Measurements from ENCODE around the gene HRH3. TPM values are rescaled to one million over a fixed set of nuclear protein-coding genes. Genes with fewer than 3 reads are reported as not detected.

Gene HRH3
- total RNA-seq, 4 donors from 2014 or later = not detected

DNA sequence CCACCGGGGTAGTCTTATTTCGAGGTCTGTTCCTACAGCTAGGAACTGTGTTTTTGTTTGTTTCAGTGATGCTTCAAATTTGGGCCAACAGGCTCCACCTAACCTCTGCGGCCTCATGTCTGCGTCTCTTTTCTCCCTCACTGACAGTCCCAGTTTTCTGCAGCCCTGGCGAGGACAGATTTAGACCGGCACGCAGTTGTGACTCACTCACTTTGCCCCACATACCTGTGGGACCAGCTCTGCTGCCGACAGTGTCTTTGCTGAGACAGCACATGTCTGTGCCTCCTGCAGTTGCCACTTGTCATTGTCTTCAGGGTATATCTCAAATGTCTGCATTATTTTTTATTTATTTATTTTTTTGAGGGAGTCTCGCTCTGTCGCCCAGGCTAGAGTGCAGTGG lies 47.5 kb upstream of the HRH3 start:
- 90 to 93% methylated on average over 8 to 10 of the region's 10 CpGs for WGBS, 2 donors (ENCODE audit: low coverage in 1 of 2)
- intact Hi-C loops (cut with DNase I; ENCODE audit: low total_unique reads) = no loop called here
- TF ChIP-seq POLR2AphosphoS5 (IDR thresholded peaks at IDR 0.05) (no peak), POLR2A (IDR thresholded peaks at IDR 0.05) (no peak), EP300 (IDR thresholded peaks at IDR 0.05; ENCODE audit: low read depth) (no peak)
- TF ChIP-seq, protein P1, sequence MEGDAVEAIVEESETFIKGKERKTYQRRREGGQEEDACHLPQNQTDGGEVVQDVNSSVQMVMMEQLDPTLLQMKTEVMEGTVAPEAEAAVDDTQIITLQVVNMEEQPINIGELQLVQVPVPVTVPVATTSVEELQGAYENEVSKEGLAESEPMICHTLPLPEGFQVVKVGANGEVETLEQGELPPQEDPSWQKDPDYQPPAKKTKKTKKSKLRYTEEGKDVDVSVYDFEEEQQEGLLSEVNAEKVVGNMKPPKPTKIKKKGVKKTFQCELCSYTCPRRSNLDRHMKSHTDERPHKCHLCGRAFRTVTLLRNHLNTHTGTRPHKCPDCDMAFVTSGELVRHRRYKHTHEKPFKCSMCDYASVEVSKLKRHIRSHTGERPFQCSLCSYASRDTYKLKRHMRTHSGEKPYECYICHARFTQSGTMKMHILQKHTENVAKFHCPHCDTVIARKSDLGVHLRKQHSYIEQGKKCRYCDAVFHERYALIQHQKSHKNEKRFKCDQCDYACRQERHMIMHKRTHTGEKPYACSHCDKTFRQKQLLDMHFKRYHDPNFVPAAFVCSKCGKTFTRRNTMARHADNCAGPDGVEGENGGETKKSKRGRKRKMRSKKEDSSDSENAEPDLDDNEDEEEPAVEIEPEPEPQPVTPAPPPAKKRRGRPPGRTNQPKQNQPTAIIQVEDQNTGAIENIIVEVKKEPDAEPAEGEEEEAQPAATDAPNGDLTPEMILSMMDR (IDR thresholded peaks at IDR 0.05) = no peak
- Histone ChIP-seq H3K9me3 (no peaks in the 10 kb centered on the region), H3K4me1 (no peaks in the 10 kb centered on the region), H3K27ac (no peak overlapping the region), H3K27me3 (no peaks in the 10 kb centered on the region), H3K36me3 (peaks cover 0 to 36% (median 11%) of the 10 kb centered on the region in 4 donors), H3K4me3 (no peak overlapping the region)
- no peak for DNase-seq
- in situ Hi-C loops (cut with MboI; ENCODE audit: low pct_ligation_motif_present in 1 of 4, low pct_unique_long_range_greater_than_20kb in 1 of 4, low sequenced_read_pairs in 3 of 4) = no loop called here

GRCh38 chr20:62266851-62267250 lies 46.8 kb upstream of the HRH3 start:
- intact Hi-C loops (cut with DNase I; ENCODE audit: low total_unique reads) (no loop called here), in situ Hi-C loops (cut with MboI; ENCODE audit: low pct_ligation_motif_present in 1 of 4, low pct_unique_long_range_greater_than_20kb in 1 of 4, low sequenced_read_pairs in 3 of 4) (no loop called here)
- TF ChIP-seq POLR2A (IDR thresholded peaks at IDR 0.05) = no peak
- TF ChIP-seq POLR2AphosphoS5 (IDR thresholded peaks at IDR 0.05) = no peak
- TF ChIP-seq, protein P1 (IDR thresholded peaks at IDR 0.05) = no peak
- TF ChIP-seq EP300 (IDR thresholded peaks at IDR 0.05; ENCODE audit: low read depth) = no peak
- no peak overlapping the region for H3K27ac ChIP-seq
- H3K4me1 ChIP-seq = no peaks in the 10 kb centered on the region
- peaks cover 0 to 30% (median 12%) of the 10 kb centered on the region in 4 donors for H3K36me3 ChIP-seq
- no peaks in the 10 kb centered on the region for H3K27me3 ChIP-seq
- H3K9me3 ChIP-seq = no peaks in the 10 kb centered on the region
- H3K4me3 ChIP-seq = no peak overlapping the region
- no peak for DNase-seq
- 95 to 98% methylated on average over 9 to 13 of the region's 13 CpGs for WGBS, 2 donors (ENCODE audit: low coverage in 1 of 2)

DNA sequence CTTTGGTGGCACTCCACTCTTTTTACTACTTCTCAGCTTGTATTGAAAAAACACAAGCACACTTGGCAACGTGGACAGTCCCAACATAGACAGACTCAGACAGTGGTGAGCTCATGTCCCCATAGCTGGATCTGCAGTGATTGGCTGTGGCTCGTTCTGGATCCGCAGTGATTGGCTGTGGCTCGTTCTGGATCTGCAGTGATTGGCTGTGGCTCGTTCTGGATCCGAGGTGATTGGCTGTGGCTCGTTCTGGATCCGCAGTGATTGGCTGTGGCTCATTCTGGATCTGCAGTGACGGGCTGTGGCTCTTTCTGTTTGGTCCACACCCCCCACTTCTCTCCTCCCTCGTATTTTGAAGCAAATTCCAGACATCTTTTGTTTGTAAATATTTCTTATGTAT lies 46.3 kb upstream of the HRH3 start:
- H3K4me3 ChIP-seq = no peak overlapping the region
- 84 to 88% methylated on average over 7 to 10 of the region's 10 CpGs for WGBS, 2 donors (ENCODE audit: low coverage in 1 of 2)
- intact Hi-C loops (cut with DNase I; ENCODE audit: low total_unique reads) (no loop called here), in situ Hi-C loops (cut with MboI; ENCODE audit: low pct_ligation_motif_present in 1 of 4, low pct_unique_long_range_greater_than_20kb in 1 of 4, low sequenced_read_pairs in 3 of 4) (no loop called here)
- no peaks in the 10 kb centered on the region for H3K9me3 ChIP-seq
- no peaks in the 10 kb centered on the region for H3K4me1 ChIP-seq
- H3K27me3 ChIP-seq = no peaks in the 10 kb centered on the region
- H3K36me3 ChIP-seq = peaks cover 0 to 32% (median 14%) of the 10 kb centered on the region in 4 donors
- H3K27ac ChIP-seq = no peak overlapping the region
- TF ChIP-seq POLR2A (IDR thresholded peaks at IDR 0.05) (no peak), POLR2AphosphoS5 (IDR thresholded peaks at IDR 0.05) (no peak), EP300 (IDR thresholded peaks at IDR 0.05; ENCODE audit: low read depth) (no peak)
- TF ChIP-seq, protein P1 (IDR thresholded peaks at IDR 0.05) = no peak
- DNase-seq = no peak

DNA sequence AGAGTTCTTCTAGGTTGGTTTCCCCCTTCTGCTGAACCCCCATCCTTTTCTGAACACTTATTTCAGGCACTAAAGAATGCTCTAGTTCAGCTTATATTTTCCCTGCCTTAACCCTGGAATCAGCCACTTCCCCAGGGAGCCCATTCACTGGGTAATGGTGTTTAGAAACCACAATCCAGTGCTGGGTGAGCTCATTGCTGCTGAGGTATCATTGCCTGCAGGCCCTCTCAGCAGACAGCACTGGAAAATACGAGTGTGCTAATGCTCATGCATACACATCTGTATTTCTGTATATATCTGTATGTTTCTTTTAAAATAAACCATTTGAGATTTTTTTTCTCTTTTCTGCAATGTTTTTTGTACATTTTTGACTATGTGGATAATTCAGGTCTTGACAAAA lies 45.3 kb upstream of the HRH3 start:
- no peaks in the 10 kb centered on the region for H3K4me1 ChIP-seq
- in situ Hi-C loops (cut with MboI; ENCODE audit: low pct_ligation_motif_present in 1 of 4, low pct_unique_long_range_greater_than_20kb in 1 of 4, low sequenced_read_pairs in 3 of 4) = no loop called here
- H3K27ac ChIP-seq = no peak overlapping the region
- TF ChIP-seq, protein P1 (IDR thresholded peaks at IDR 0.05) = no peak
- no peak for TF ChIP-seq POLR2AphosphoS5 (IDR thresholded peaks at IDR 0.05)
- no peak for TF ChIP-seq POLR2A (IDR thresholded peaks at IDR 0.05)
- no peak for TF ChIP-seq EP300 (IDR thresholded peaks at IDR 0.05; ENCODE audit: low read depth)
- DNase-seq = no peak
- no peaks in the 10 kb centered on the region for H3K9me3 ChIP-seq
- no peaks in the 10 kb centered on the region for H3K27me3 ChIP-seq
- WGBS, 2 donors (ENCODE audit: low coverage in 1 of 2) = 100% methylated on average over 1 of the region's 1 CpG
- no peak overlapping the region for H3K4me3 ChIP-seq
- peaks cover 0 to 34% (median 16%) of the 10 kb centered on the region in 4 donors for H3K36me3 ChIP-seq
- intact Hi-C loops (cut with DNase I; ENCODE audit: low total_unique reads) = no loop called here

Data from transverse colon (tissue), 4 donors.